H1 (cell line): ENCODE measurements around the gene WWC2. TPM values are rescaled to one million over a fixed set of nuclear protein-coding genes. Genes with fewer than 3 reads are reported as not detected.
"Not testable (repeated sequence)": the region's sequence is repeated elsewhere in the genome, so short reads cannot be mapped to it uniquely, and the experiment has no call there.

Experiments used
- CTCF ChIA-PET: fragments of 300-600 bp; sonication (Branson Sonifier 250); formaldehyde crosslinking; loops from one replicate; lab custom pipeline; 2021; ENCODE audit not compliant: partially characterized antibody; lab: Charles Lee
- POLR2A ChIA-PET: fragments of 300-600 bp; sonication (Branson Sonifier 250); formaldehyde crosslinking; loops from one replicate; lab custom pipeline; 2021; ENCODE audit warnings: inconsistent platforms; ENCODE audit not compliant: partially characterized antibody; lab: Charles Lee
- DNase-seq, 2 experiments: peaks; one replicate each; pipeline versions ENCODE4 v3.0.0 to v3.0.0-alpha.2; 2010 to 2022; ENCODE audit warnings: low spot score in 2 of 2, low read depth in 1 of 2, mixed read lengths in 1 of 2
- FAIRE-seq: peaks from 2 replicates; lab custom pipeline; 2011; peaks lifted over from hg19 to GRCh38; lab: Jason Lieb, UNC
- H2AFZ ChIP-seq: 2 replicates; pipeline ENCODE4 v1.8.1; 2012; ENCODE audit warnings: low read length, inconsistent platforms
- H2AK5ac ChIP-seq: 2 replicates; pipeline ENCODE4 v1.6.1; 2013; ENCODE audit warnings: low read depth, low read length
- H2BK120ac ChIP-seq: replicated peaks from 2 replicates; pipeline ENCODE3; 2013; ENCODE audit warnings: low read depth, low read length, inconsistent platforms
- H2BK12ac ChIP-seq: 2 replicates; pipeline ENCODE4 v1.6.1; 2013; ENCODE audit warnings: low read depth, low read length
- H2BK15ac ChIP-seq: 2 replicates; pipeline ENCODE4 v1.6.1; 2013; ENCODE audit warnings: low read length
- H2BK20ac ChIP-seq: 2 replicates; pipeline ENCODE4 v1.6.1; 2013; ENCODE audit warnings: low read length
- H2BK5ac ChIP-seq: 2 replicates; pipeline ENCODE4 v1.6.1; 2013; ENCODE audit warnings: low read depth, low read length
- H3K14ac ChIP-seq: 2 replicates; pipeline ENCODE4 v1.6.1; 2013; ENCODE audit warnings: inconsistent platforms; ENCODE audit not compliant: insufficient read length
- H3K18ac ChIP-seq: 2 replicates; pipeline ENCODE4 v1.6.1; 2013; ENCODE audit warnings: low read length; ENCODE audit errors: extremely low read depth
- H3K23ac ChIP-seq: 2 replicates; pipeline ENCODE4 v1.6.1; 2013; ENCODE audit warnings: inconsistent platforms; ENCODE audit not compliant: insufficient read length
- H3K23me2 ChIP-seq: 2 replicates; pipeline ENCODE4 v1.6.1; 2013; ENCODE audit warnings: low read depth, low read length
- H3K27ac ChIP-seq: 2 replicates; pipeline ENCODE4 v1.6.1; 2011; ENCODE audit warnings: low read depth, low read length, inconsistent platforms
- H3K27me3 ChIP-seq, 4 experiments: replicated peaks in 1 of 4; 1 replicate in 1 of 4; 2 replicates in 3 of 4; pipeline versions ENCODE4 v1.6.1 to v1.8.1; 2011 to 2013; ENCODE audit warnings: low read length in 3 of 4, mild to moderate bottlenecking in 3 of 4, inconsistent platforms in 2 of 4, mixed read lengths in 2 of 4, moderate library complexity in 1 of 4; ENCODE audit not compliant: control insufficient read depth in 3 of 4, insufficient read depth in 3 of 4; ENCODE audit errors: extremely low read depth in 1 of 4
- H3K36me3 ChIP-seq, 4 experiments: 2 replicates each; pipeline versions ENCODE4 v1.6.1 to v1.8.1; 2011 to 2013; ENCODE audit warnings: mild to moderate bottlenecking in 4 of 4, low read length in 3 of 4, moderate library complexity in 2 of 4, control low read depth in 1 of 4, inconsistent platforms in 1 of 4; ENCODE audit not compliant: insufficient read depth in 4 of 4, control insufficient read depth in 2 of 4
- H3K4ac ChIP-seq: replicated peaks from 2 replicates; pipeline ENCODE3; 2013; ENCODE audit warnings: low read length, low read depth, mixed read lengths, inconsistent platforms; ENCODE audit not compliant: insufficient read length
- H3K4me1 ChIP-seq, 4 experiments: replicated peaks in 1 of 4; 1 replicate in 1 of 4; 2 replicates in 3 of 4; pipeline versions ENCODE4 v1.6.1 to v1.8.1; 2011 to 2013; ENCODE audit warnings: low read length in 3 of 4, inconsistent platforms in 2 of 4, mixed read lengths in 1 of 4; ENCODE audit not compliant: insufficient read depth in 4 of 4, control insufficient read depth in 3 of 4
- H3K4me2 ChIP-seq, 2 experiments: 2 replicates each; pipeline versions ENCODE4 v1.6.1 to v1.8.1; 2011 to 2013; ENCODE audit warnings: low read depth in 2 of 2, low read length in 2 of 2, control low read depth in 1 of 2, inconsistent platforms in 1 of 2, mild to moderate bottlenecking in 1 of 2; ENCODE audit not compliant: insufficient read depth in 1 of 2
- H3K4me3 ChIP-seq, 4 experiments: fragments of 200-600, 300-600 bp in 1 of 4; sonication (generic), shearing (Covaris generic), sonication (Bioruptor Twin) in 1 of 4; 2 replicates each; pipeline versions ENCODE4 v1.5.1 to v1.8.1; 2011 to 2016; ENCODE audit warnings: low read length in 4 of 4, low read depth in 3 of 4, control low read depth in 2 of 4, inconsistent platforms in 2 of 4, mild to moderate bottlenecking in 2 of 4, mixed read lengths in 1 of 4, moderate library complexity in 1 of 4; ENCODE audit not compliant: insufficient read depth in 2 of 4; ENCODE audit errors: extremely low read depth in 1 of 4
- H3K56ac ChIP-seq: replicated peaks from 2 replicates; pipeline ENCODE3; 2013; ENCODE audit warnings: low read depth, mild to moderate bottlenecking, mixed read lengths, low read length, inconsistent platforms; ENCODE audit not compliant: insufficient read length
- H3K79me1 ChIP-seq: 2 replicates; pipeline ENCODE4 v1.6.1; 2013; ENCODE audit warnings: low read depth, low read length, control low read depth
- H3K79me2 ChIP-seq, 2 experiments: 2 replicates each; pipeline versions ENCODE4 v1.6.1 to v1.8.1; 2012 to 2013; ENCODE audit warnings: low read length in 2 of 2, mild to moderate bottlenecking in 2 of 2, inconsistent platforms in 1 of 2; ENCODE audit not compliant: insufficient read depth in 2 of 2, control insufficient read depth in 1 of 2
- H3K9ac ChIP-seq, 4 experiments: replicated peaks in 1 of 4; 1 replicate in 1 of 4; 2 replicates in 3 of 4; pipeline versions ENCODE4 v1.6.1 to v1.8.1; 2011 to 2013; ENCODE audit warnings: low read depth in 3 of 4, low read length in 3 of 4, control low read depth in 2 of 4, mild to moderate bottlenecking in 2 of 4, moderate library complexity in 2 of 4, inconsistent platforms in 1 of 4; ENCODE audit errors: extremely low read depth in 1 of 4
- H3K9me3 ChIP-seq, 2 experiments: 2 replicates each; pipeline versions ENCODE4 v1.6.1 to v1.8.1; 2012 to 2013; ENCODE audit warnings: mild to moderate bottlenecking in 2 of 2, moderate library complexity in 2 of 2, control low read depth in 1 of 2, inconsistent platforms in 1 of 2, low read depth in 1 of 2, low read length in 1 of 2, mixed read lengths in 1 of 2; ENCODE audit not compliant: insufficient read depth in 2 of 2
- H4K20me1 ChIP-seq, 2 experiments: replicated peaks in 1 of 2; 2 replicates each; pipeline versions ENCODE3 to v1.8.1; 2011 to 2013; ENCODE audit warnings: inconsistent platforms in 2 of 2, low read length in 2 of 2, mild to moderate bottlenecking in 1 of 2; ENCODE audit not compliant: insufficient read depth in 2 of 2, control insufficient read depth in 1 of 2
- H4K5ac ChIP-seq: 2 replicates; pipeline ENCODE4 v1.6.1; 2013; ENCODE audit warnings: low read length, low read depth, mixed read lengths, inconsistent platforms; ENCODE audit not compliant: insufficient read length
- H4K8ac ChIP-seq: 2 replicates; pipeline ENCODE4 v1.8.0; 2013; ENCODE audit warnings: mild to moderate bottlenecking, moderate library complexity, low read length, inconsistent platforms; ENCODE audit not compliant: insufficient read depth; ENCODE audit errors: extremely low read depth
- H4K91ac ChIP-seq: replicated peaks from 2 replicates; pipeline ENCODE3; 2013; ENCODE audit warnings: low read length, mixed read lengths, inconsistent platforms; ENCODE audit not compliant: insufficient read length
- WGBS, 2 experiments: shearing (Covaris generic) in 1 of 2; methylation state at CpG; one replicate each; pipeline versions ENCODE4 v1.1.6 to v1.1.7; 2013 to 2015; ENCODE audit warnings: low lambda C conversion rate in 2 of 2, mixed read lengths in 2 of 2, inconsistent platforms in 1 of 2, low coverage in 1 of 2, missing lambda C conversion rate in 1 of 2; ENCODE audit not compliant: insufficient replicate concordance in 2 of 2, insufficient coverage in 1 of 2, insufficient read length in 1 of 2; ENCODE audit errors: extremely low coverage in 1 of 2, missing lambda C conversion rate in 1 of 2; 5-methylcytosine and 5-hydroxymethylcytosine counted together
- polyA plus RNA-seq, 7 experiments: library from polyadenylated mRNA; depleted of rRNA in 3 of 7; stranded (reverse) in 5 of 7; unstranded in 2 of 7; fragments of >200 nt in 5 of 7; fragments of 200-250 nt in 2 of 7; gene quantifications; 1 replicate in 5 of 7; 2 replicates in 1 of 7; 4 replicates in 1 of 7; pipeline versions ENCODE4 v1.2.1 to v1.2.3, GENCODE V29; 2011 to 2013; ENCODE audit warnings: missing spikeins in 2 of 7, mixed read lengths in 2 of 7
- total RNA-seq: library from RNA; stranded (reverse); fragmentation: NEBNext Ultra II Directional; extraction: Animal tissue kit (Norgen Biotek cat#: 25700); gene quantifications from 2 replicates; pipeline ENCODE4 v1.2.1, GENCODE V29; 2021

The WWC2 gene
- total and polyA plus RNA-seq, 2 of the 8 experiments (the other 6 are each of a cell fraction or from before 2014, with no cell fraction given): 17.6 to 135 TPM

GRCh38 chr4:183150664-183151063, 51.6 kb downstream of the WWC2 start:
- H4K5ac ChIP-seq, H2AFZ ChIP-seq, H2AK5ac ChIP-seq, H4K91ac ChIP-seq, H2BK12ac ChIP-seq, H3K56ac ChIP-seq, CTCF ChIA-PET, H2BK5ac ChIP-seq, H3K27me3 ChIP-seq, H3K14ac ChIP-seq, H3K4ac ChIP-seq, DNase-seq, H3K23me2 ChIP-seq, H4K8ac ChIP-seq, H2BK20ac ChIP-seq, POLR2A ChIA-PET, H3K27ac ChIP-seq, H3K9ac ChIP-seq, H3K4me3 ChIP-seq, H3K4me2 ChIP-seq, H3K9me3 ChIP-seq, H3K23ac ChIP-seq, FAIRE-seq, H2BK120ac ChIP-seq, H2BK15ac ChIP-seq, H3K36me3 ChIP-seq, H3K18ac ChIP-seq: not testable (repeated sequence)
- Histone ChIP-seq H3K79me1 (peaks cover 14% of the 10 kb centered on the region), H3K79me2 (peaks cover 4 to 90% of the 10 kb centered on the region in 2 experiments; a peak in 2 of 4 replicates), H4K20me1 (peaks cover 4 to 17% of the 10 kb centered on the region in 2 experiments), H3K4me1 (peaks cover 3 to 12% (median 9%) of the 10 kb centered on the region in 4 experiments; a peak in 5 of 7 replicates)
- WGBS, 2 experiments: 98% methylated on average over 5 of the region's 5 CpGs; no CpG with 5 or more reads in 1 of the 2 experiments

GRCh38 chr4:183152232-183152631, 53.2 kb downstream of the WWC2 start:
- H3K27ac ChIP-seq, DNase-seq, H2BK120ac ChIP-seq, H4K91ac ChIP-seq, FAIRE-seq, H3K56ac ChIP-seq, H3K18ac ChIP-seq, H3K27me3 ChIP-seq, H3K14ac ChIP-seq, H2AK5ac ChIP-seq, H4K5ac ChIP-seq, H2BK5ac ChIP-seq, H3K9me3 ChIP-seq, H2BK20ac ChIP-seq, H3K4ac ChIP-seq, H3K9ac ChIP-seq, H3K36me3 ChIP-seq, H2BK15ac ChIP-seq, H4K8ac ChIP-seq, H3K23me2 ChIP-seq, H3K4me2 ChIP-seq, H2AFZ ChIP-seq, H3K4me3 ChIP-seq, H2BK12ac ChIP-seq, H3K4me1 ChIP-seq, H3K23ac ChIP-seq: not testable (repeated sequence)
- CTCF ChIA-PET: interaction anchor here (0.6 to 1.1 kb wide), 4 partner anchors 9 to 100 kb away, joined by 3 read pairs; no protein-coding TSS in a partner anchor
- POLR2A ChIA-PET: interaction anchor here (1.4 kb wide), 1 partner anchor 30 kb away, joined by 3 read pairs; no protein-coding TSS in a partner anchor
- WGBS, 2 experiments: 81% methylated on average over 3 of the region's 4 CpGs; no CpG with 5 or more reads in 1 of the 2 experiments
- Histone ChIP-seq H3K79me1 (peaks cover 10% of the 10 kb centered on the region), H4K20me1 (peaks cover 4 to 14% of the 10 kb centered on the region in 2 experiments), H3K79me2 (peaks cover 0 to 90% of the 10 kb centered on the region in 2 experiments; a peak in 2 of 4 replicates)
